Measurements from ENCODE around the gene GATAD2B. TPM values are rescaled to one million over a fixed set of nuclear protein-coding genes. Genes with fewer than 3 reads are reported as not detected.
"Not testable (repeated sequence)": the region's sequence is repeated elsewhere in the genome, so short reads cannot be mapped to it uniquely, and the experiment has no call there.

The GATAD2B gene
- total RNA-seq, 4 donors from 2014 or later: 16.8 to 26.5 (median 24.6) TPM

- Histone ChIP-seq H3K27ac (no peak overlapping the region), H3K36me3 (peaks cover 0 to 22% (median 3%) of the 10 kb centered on the region in 3 donors), H3K9me3 (no peaks in the 10 kb centered on the region), H3K4me3 (no peak overlapping the region), H3K27me3 (no peaks in the 10 kb centered on the region), H3K4me1 (peaks cover 0 to 19% (median 0%) of the 10 kb centered on the region in 4 donors)
- TF ChIP-seq POLR2A (IDR thresholded peaks at IDR 0.05) (no peak), EP300 (IDR thresholded peaks at IDR 0.05) (no peak), CTCF (IDR thresholded peaks at IDR 0.05) (no peak)
- WGBS, 2 donors: 86 to 89% methylated on average over 6 of the region's 6 CpGs
- no peak for DNase-seq (ENCODE audit: low spot score in 2 of 2)
Observed at GRCh38 chr1:153907134-153907533, 15.6 kb downstream of the GATAD2B start.

GRCh38 chr1:153906396-153906795 is 16.4 kb downstream of the GATAD2B start:
- 93 to 96% methylated on average over 1 of the region's 1 CpG for whole genome bisulfite sequencing, 2 donors
- peaks cover 0 to 20% (median 0%) of the 10 kb centered on the region in 4 donors for H3K4me1 ChIP-seq
- DNase-seq (ENCODE audit: low spot score in 2 of 2): no peak
- TF ChIP-seq EP300 (IDR thresholded peaks at IDR 0.05) (no peak), CTCF (IDR thresholded peaks at IDR 0.05) (no peak), POLR2A (IDR thresholded peaks at IDR 0.05) (no peak)
- no peak overlapping the region for H3K4me3 ChIP-seq
- no peaks in the 10 kb centered on the region for H3K27me3 ChIP-seq
- H3K9me3 ChIP-seq: no peaks in the 10 kb centered on the region
- no peak overlapping the region for H3K27ac ChIP-seq
- peaks cover 0 to 22% (median 3%) of the 10 kb centered on the region in 3 donors for H3K36me3 ChIP-seq

GRCh38 chr1:153905908-153906307 is 16.9 kb downstream of the GATAD2B start:
- not testable (repeated sequence) for H3K27me3 ChIP-seq; H3K4me3 ChIP-seq; H3K27ac ChIP-seq; H3K9me3 ChIP-seq; DNase-seq (ENCODE audit: low spot score in 2 of 2)
- 96% methylated on average over 8 of the region's 8 CpGs for WGBS, 2 donors
- Histone ChIP-seq H3K4me1 (peaks cover 0 to 25% (median 0%) of the 10 kb centered on the region in 4 donors), H3K36me3 (peaks cover 0 to 22% (median 3%) of the 10 kb centered on the region in 3 donors)

GRCh38 chr1:153903841-153904455 is 18.8 kb downstream of the GATAD2B start:
- peaks cover 0 to 30% (median 3%) of the 10 kb centered on the region in 3 donors for H3K36me3 ChIP-seq
- TF ChIP-seq EP300 (IDR thresholded peaks at IDR 0.05): no peak
- no peak for TF ChIP-seq POLR2A (IDR thresholded peaks at IDR 0.05)
- no peak for TF ChIP-seq CTCF (IDR thresholded peaks at IDR 0.05)
- H3K9me3 ChIP-seq: no peaks in the 10 kb centered on the region
- peak overlapping the region in 2 of 4 donors; percentile 2 to 57 for H3K27ac ChIP-seq
- no peaks in the 10 kb centered on the region for H3K27me3 ChIP-seq
- no peak overlapping the region for H3K4me3 ChIP-seq
- WGBS, 2 donors: 79% methylated on average over 14 of the region's 14 CpGs
- H3K4me1 ChIP-seq: peaks cover 0 to 25% (median 0%) of the 10 kb centered on the region in 4 donors
- DNase-seq (ENCODE audit: low spot score in 2 of 2): peak in 1 of 2 donors; percentile 38

- H3K9me3 ChIP-seq: no peaks in the 10 kb centered on the region
- TF ChIP-seq EP300 (IDR thresholded peaks at IDR 0.05): no peak
- TF ChIP-seq POLR2A (IDR thresholded peaks at IDR 0.05): no peak
- no peak for TF ChIP-seq CTCF (IDR thresholded peaks at IDR 0.05)
- no peak overlapping the region for H3K27ac ChIP-seq
- H3K4me1 ChIP-seq: peaks cover 0 to 17% (median 0%) of the 10 kb centered on the region in 4 donors
- H3K27me3 ChIP-seq: no peaks in the 10 kb centered on the region
- 97 to 99% methylated on average over 6 of the region's 6 CpGs for WGBS, 2 donors
- H3K36me3 ChIP-seq: peaks cover 0 to 36% (median 0%) of the 10 kb centered on the region in 3 donors
- H3K4me3 ChIP-seq: no peak overlapping the region
- no peak for DNase-seq (ENCODE audit: low spot score in 2 of 2)
Observed at GRCh38 chr1:153899509-153899908, 23.3 kb downstream of the GATAD2B start.

- H3K36me3 ChIP-seq: peaks cover 0 to 35% (median 0%) of the 10 kb centered on the region in 3 donors
- H3K27me3 ChIP-seq; H3K27ac ChIP-seq; H3K4me3 ChIP-seq; H3K4me1 ChIP-seq; H3K9me3 ChIP-seq; DNase-seq (ENCODE audit: low spot score in 2 of 2): not testable (repeated sequence)
- WGBS, 2 donors: 73 to 94% methylated on average over 1 of the region's 1 CpG
Observed at GRCh38 chr1:153895866-153896265, 26.9 kb downstream of the GATAD2B start.

- Histone ChIP-seq H3K4me1 (peaks cover 0 to 22% (median 4%) of the 10 kb centered on the region in 4 donors), H3K36me3 (peaks cover 0 to 28% (median 0%) of the 10 kb centered on the region in 3 donors)
- 93 to 96% methylated on average over 7 of the region's 7 CpGs for WGBS, 2 donors
- not testable (repeated sequence) for H3K27ac ChIP-seq; H3K9me3 ChIP-seq; H3K27me3 ChIP-seq; DNase-seq (ENCODE audit: low spot score in 2 of 2); H3K4me3 ChIP-seq
Observed at GRCh38 chr1:153891042-153891441, 31.7 kb downstream of the GATAD2B start.
